ENCODE measurements around the gene KLHL13.

- TF ChIP-seq CTCF (IDR thresholded peaks at IDR 0.05), result no peak
- no peak for TF ChIP-seq POLR2A (IDR thresholded peaks at IDR 0.05)
Observed at GRCh38 chrX:118148737-118149136, 32.1 kb upstream of the KLHL13 start.
